Skeletal muscle tissue (tissue), 4 donors: ENCODE results near the gene KIAA0319L. TPM values are rescaled to one million over a fixed set of nuclear protein-coding genes. Genes with fewer than 3 reads are reported as not detected.

ENCODE experiments used
- H3K27ac ChIP-seq: one replicate; pipeline ENCODE4 v1.7.0; 2013; ENCODE audit warnings: mild to moderate bottlenecking, low read depth, low read length, inconsistent platforms
- H3K27me3 ChIP-seq, 3 donors: one replicate each; pipeline ENCODE4 v1.7.0; 2013; ENCODE audit warnings: low read length in 3 of 3; ENCODE audit not compliant: control insufficient read depth in 3 of 3, insufficient read depth in 3 of 3
- H3K36me3 ChIP-seq, 3 donors: one replicate each; pipeline ENCODE4 v1.7.0; 2013; ENCODE audit warnings: low read length in 3 of 3; ENCODE audit not compliant: control insufficient read depth in 3 of 3, insufficient read depth in 3 of 3
- H3K4me1 ChIP-seq, 3 donors: one replicate each; pipeline ENCODE4 v1.7.0; 2013; ENCODE audit warnings: low read length in 3 of 3, mild to moderate bottlenecking in 3 of 3; ENCODE audit not compliant: control insufficient read depth in 3 of 3, insufficient read depth in 3 of 3
- H3K4me3 ChIP-seq, 3 donors: one replicate each; pipeline ENCODE4 v1.7.0; 2013; ENCODE audit warnings: low read length in 3 of 3
- H3K9ac ChIP-seq, 3 donors: one replicate each; pipeline ENCODE4 v1.7.0; 2013; ENCODE audit warnings: low read length in 3 of 3, mild to moderate bottlenecking in 3 of 3, moderate library complexity in 2 of 3, low read depth in 1 of 3
- H3K9me3 ChIP-seq, 3 donors: one replicate each; pipeline ENCODE4 v1.7.0; 2013; ENCODE audit warnings: low read length in 3 of 3; ENCODE audit not compliant: control insufficient read depth in 3 of 3
- total RNA-seq: library from RNA; depleted of rRNA; stranded (reverse); fragments of >200 nt; gene quantifications from one replicate; pipeline ENCODE4 v1.2.3, GENCODE V29; 2014
- donor health status: Osteomylitis.

KIAA0319L gene
- total RNA-seq, 1 donor from 2014 or later = 18.3 TPM

- Histone ChIP-seq H3K4me3 (no peak overlapping the region), H3K9ac (no peak overlapping the region), H3K4me1 (peaks cover 12 to 15% (median 14%) of the 10 kb centered on the region in 3 donors)
Observed at GRCh38 chr1:35502242-35502641, 55.0 kb downstream of the KIAA0319L start.

GRCh38 chr1:35500439-35500838 is 56.8 kb downstream of the KIAA0319L start:
- H3K4me3 ChIP-seq = no peak overlapping the region
- H3K27me3 ChIP-seq = no peaks in the 10 kb centered on the region
- no peaks in the 10 kb centered on the region for H3K4me1 ChIP-seq
- H3K9me3 ChIP-seq = no peaks in the 10 kb centered on the region
- H3K36me3 ChIP-seq = no peaks in the 10 kb centered on the region
- no peak overlapping the region for H3K9ac ChIP-seq
- H3K27ac ChIP-seq = no peak overlapping the region

More at GRCh38 chr1:35502242-35502641, 55.0 kb downstream of the KIAA0319L start:
- Histone ChIP-seq H3K9me3 (no peaks in the 10 kb centered on the region), H3K27me3 (no peaks in the 10 kb centered on the region), H3K36me3 (peaks cover 2 to 8% (median 5%) of the 10 kb centered on the region in 3 donors), H3K27ac (no peak overlapping the region)

GRCh38 chr1:35499652-35500176 is 57.5 kb downstream of the KIAA0319L start:
- Histone ChIP-seq H3K4me3 (no peak overlapping the region), H3K9ac (no peak overlapping the region), H3K36me3 (no peaks in the 10 kb centered on the region), H3K9me3 (no peaks in the 10 kb centered on the region), H3K27me3 (no peaks in the 10 kb centered on the region), H3K27ac (no peak overlapping the region), H3K4me1 (no peaks in the 10 kb centered on the region)

GRCh38 chr1:35499231-35499630 is 58.0 kb downstream of the KIAA0319L start:
- no peaks in the 10 kb centered on the region for H3K27me3 ChIP-seq
- H3K36me3 ChIP-seq = no peaks in the 10 kb centered on the region
- H3K27ac ChIP-seq = no peak overlapping the region
- H3K9me3 ChIP-seq = no peaks in the 10 kb centered on the region
- no peaks in the 10 kb centered on the region for H3K4me1 ChIP-seq
- no peak overlapping the region for H3K4me3 ChIP-seq
- H3K9ac ChIP-seq = no peak overlapping the region

GRCh38 chr1:35497571-35497970 is 59.6 kb downstream of the KIAA0319L start:
- Histone ChIP-seq H3K9ac (no peak overlapping the region), H3K9me3 (no peaks in the 10 kb centered on the region), H3K27me3 (no peaks in the 10 kb centered on the region), H3K4me1 (no peaks in the 10 kb centered on the region), H3K36me3 (no peaks in the 10 kb centered on the region), H3K4me3 (no peak overlapping the region), H3K27ac (no peak overlapping the region)

GRCh38 chr1:35490250-35490649 is 67.0 kb downstream of the KIAA0319L start:
- H3K9ac ChIP-seq = no peak overlapping the region
- H3K27ac ChIP-seq = no peak overlapping the region
- H3K4me1 ChIP-seq = peaks cover 0 to 7% (median 0%) of the 10 kb centered on the region in 3 donors
- no peak overlapping the region for H3K4me3 ChIP-seq
- H3K9me3 ChIP-seq = no peaks in the 10 kb centered on the region
- H3K27me3 ChIP-seq = no peaks in the 10 kb centered on the region
- no peaks in the 10 kb centered on the region for H3K36me3 ChIP-seq

GRCh38 chr1:35488336-35488735 is 68.9 kb downstream of the KIAA0319L start:
- H3K9me3 ChIP-seq = no peaks in the 10 kb centered on the region
- H3K36me3 ChIP-seq = no peaks in the 10 kb centered on the region
- no peaks in the 10 kb centered on the region for H3K27me3 ChIP-seq
- peaks cover 0 to 7% (median 0%) of the 10 kb centered on the region in 3 donors for H3K4me1 ChIP-seq
- H3K4me3 ChIP-seq = peak overlapping the region in 1 of 3 donors; percentile 41
- no peak overlapping the region for H3K27ac ChIP-seq
- no peak overlapping the region for H3K9ac ChIP-seq

GRCh38 chr1:35486858-35487408 is 70.3 kb downstream of the KIAA0319L start:
- no peaks in the 10 kb centered on the region for H3K9me3 ChIP-seq
- H3K4me3 ChIP-seq = no peak overlapping the region
- no peak overlapping the region for H3K27ac ChIP-seq
- peaks cover 0 to 7% (median 0%) of the 10 kb centered on the region in 3 donors for H3K4me1 ChIP-seq
- no peaks in the 10 kb centered on the region for H3K36me3 ChIP-seq
- H3K9ac ChIP-seq = no peak overlapping the region
- H3K27me3 ChIP-seq = no peaks in the 10 kb centered on the region

- Histone ChIP-seq H3K9me3 (no peaks in the 10 kb centered on the region), H3K4me1 (no peaks in the 10 kb centered on the region), H3K4me3 (no peak overlapping the region)
Observed at GRCh38 chr1:35481229-35481628, 76.0 kb downstream of the KIAA0319L start.

GRCh38 chr1:35477870-35478269 is 79.3 kb downstream of the KIAA0319L start:
- Histone ChIP-seq H3K4me1 (no peaks in the 10 kb centered on the region), H3K9ac (no peak overlapping the region), H3K36me3 (peaks cover 0 to 13% (median 10%) of the 10 kb centered on the region in 3 donors)

More at GRCh38 chr1:35481229-35481628, 76.0 kb downstream of the KIAA0319L start:
- H3K36me3 ChIP-seq = peaks cover 0 to 6% (median 0%) of the 10 kb centered on the region in 3 donors
- H3K9ac ChIP-seq = no peak overlapping the region
- no peak overlapping the region for H3K27ac ChIP-seq
- no peaks in the 10 kb centered on the region for H3K27me3 ChIP-seq

More at GRCh38 chr1:35477870-35478269, 79.3 kb downstream of the KIAA0319L start:
- Histone ChIP-seq H3K27ac (no peak overlapping the region), H3K4me3 (no peak overlapping the region), H3K27me3 (no peaks in the 10 kb centered on the region), H3K9me3 (no peaks in the 10 kb centered on the region)
